Thyroid gland (tissue), 4 donors: Measurements from ENCODE around the gene CTSE.
"Not testable (repeated sequence)": the region's sequence is repeated elsewhere in the genome, so short reads cannot be mapped to it uniquely, and the experiment has no call there.

ENCODE experiments used
- CTCF ChIP-seq, 6 experiments: fragments of 200-600 bp in 3 of 6; fragments of 450-650 bp in 3 of 6; sonication (generic) in 3 of 6; IDR thresholded peaks; one replicate each; pipeline ENCODE4 v1.5.1; 2016 to 2019; ENCODE audit warnings: antibody characterized with exemption in 6 of 6, mild to moderate bottlenecking in 2 of 6, inconsistent platforms in 1 of 6, moderate library complexity in 1 of 6
- POLR2A ChIP-seq, 2 donors: fragments of 450-650 bp; IDR thresholded peaks; one replicate each; pipeline ENCODE4 v1.6.1; 2017; ENCODE audit warnings: antibody characterized with exemption in 2 of 2, mild to moderate bottlenecking in 2 of 2, moderate library complexity in 1 of 2

- TF ChIP-seq CTCF, POLR2A (IDR thresholded peaks at IDR 0.05): not testable (repeated sequence)
Observed at GRCh38 chr1:206055639-206056323, 32.1 kb upstream of the CTSE start.
